Bronchial epithelial cell (primary cell): Measurements from ENCODE around the gene IKZF3. TPM values are rescaled to one million over a fixed set of nuclear protein-coding genes. Genes with fewer than 3 reads are reported as not detected.
"Not testable (repeated sequence)": the region's sequence is repeated elsewhere in the genome, so short reads cannot be mapped to it uniquely, and the experiment has no call there.

ENCODE experiments used
- DNase-seq: peaks from one replicate; pipeline ENCODE4 v3.0.0-alpha.2; 2010; ENCODE audit warnings: low read depth
- FAIRE-seq: peaks from 2 replicates; lab custom pipeline; 2011; peaks lifted over from hg19 to GRCh38; lab: Jason Lieb, UNC
- H3K27me3 ChIP-seq: 2 replicates; pipeline ENCODE4 v1.5.1; 2011; ENCODE audit warnings: low read length; ENCODE audit not compliant: control insufficient read depth, insufficient read depth
- H3K36me3 ChIP-seq: 2 replicates; pipeline ENCODE4 v1.5.1; 2011; ENCODE audit warnings: low read length; ENCODE audit not compliant: control insufficient read depth, insufficient read depth
- H3K4me3 ChIP-seq: 2 replicates; pipeline ENCODE4 v1.5.1; 2011; ENCODE audit warnings: mild to moderate bottlenecking, low read depth, low read length, control low read depth
- CTCF ChIP-seq: IDR thresholded peaks from 2 replicates; pipeline ENCODE4 v1.5.1; 2011; ENCODE audit warnings: mild to moderate bottlenecking, moderate library complexity, low read length, control low read depth, inconsistent platforms; ENCODE audit not compliant: insufficient read depth, severe bottlenecking
- total RNA-seq: library from RNA; depleted of rRNA; stranded (reverse); fragments of >200 nt; gene quantifications from 2 replicates; pipeline ENCODE4 v1.2.1, GENCODE V29; 2014

Gene IKZF3
- total RNA-seq, 1 donor from 2014 or later = not detected

GRCh38 chr17:39772415-39772814 is 91.7 kb downstream of the IKZF3 start:
- Histone ChIP-seq H3K27me3 (peaks cover 4% of the 10 kb centered on the region), H3K36me3 (no peaks in the 10 kb centered on the region), H3K4me3 (no peak overlapping the region)
- no peak for DNase-seq
- no peak for TF ChIP-seq CTCF
- FAIRE-seq = no peak

GRCh38 chr17:39769974-39770587 is 94.0 kb downstream of the IKZF3 start:
- no peak overlapping the region for H3K4me3 ChIP-seq
- peak; percentile 52 for FAIRE-seq
- TF ChIP-seq CTCF = no peak
- DNase-seq = peak; percentile 99
- no peaks in the 10 kb centered on the region for H3K36me3 ChIP-seq
- peaks cover 11% of the 10 kb centered on the region for H3K27me3 ChIP-seq

GRCh38 chr17:39767147-39767546 is 97.0 kb downstream of the IKZF3 start:
- no peaks in the 10 kb centered on the region for H3K36me3 ChIP-seq
- TF ChIP-seq CTCF = no peak
- DNase-seq = no peak
- peaks cover 11% of the 10 kb centered on the region for H3K27me3 ChIP-seq
- H3K4me3 ChIP-seq = no peak overlapping the region
- FAIRE-seq = no peak

- DNase-seq (no peak), FAIRE-seq (no peak)
- Histone ChIP-seq H3K4me3 (no peak overlapping the region), H3K27me3 (peaks cover 9% of the 10 kb centered on the region), H3K36me3 (no peaks in the 10 kb centered on the region)
- no peak for TF ChIP-seq CTCF
Observed at GRCh38 chr17:39765766-39766165, 98.3 kb downstream of the IKZF3 start.

GRCh38 chr17:39765175-39765574 is 98.9 kb downstream of the IKZF3 start:
- Histone ChIP-seq H3K36me3 (no peaks in the 10 kb centered on the region), H3K4me3 (no peak overlapping the region), H3K27me3 (peaks cover 9% of the 10 kb centered on the region)
- TF ChIP-seq CTCF = no peak
- FAIRE-seq (no peak), DNase-seq (no peak)

GRCh38 chr17:39764171-39764570 is 99.9 kb downstream of the IKZF3 start:
- not testable (repeated sequence) for H3K27me3 ChIP-seq, FAIRE-seq

More at GRCh38 chr17:39764171-39764570, 99.9 kb downstream of the IKZF3 start:
- H3K4me3 ChIP-seq, H3K36me3 ChIP-seq, DNase-seq: not testable (repeated sequence)
